HepG2 (cell line): ENCODE measurements around the gene CARHSP1. TPM values are rescaled to one million over a fixed set of nuclear protein-coding genes. Genes with fewer than 3 reads are reported as not detected.

Experiments used
- CEBPB ChIP-seq: IDR thresholded peaks from 2 replicates; pipeline ENCODE4 v1.6.1; 2011; ENCODE audit warnings: low read depth, low read length, improper control_type of control experiment, borderline replicate concordance
- HIVEP1 ChIP-seq: sonication (generic); formaldehyde crosslinking; IDR thresholded peaks from 2 replicates; pipeline ENCODE4 v1.4.0; 2020; ENCODE audit warnings: mild to moderate bottlenecking, missing genetic modification reagents
- HNRNPH1 ChIP-seq: fragments of 200-400 bp; formaldehyde crosslinking; optimal IDR thresholded peaks from 2 replicates; pipeline ENCODE3; 2017; ENCODE audit warnings: mild to moderate bottlenecking, low read depth, low read length
- ISL2 ChIP-seq: sonication (generic); formaldehyde crosslinking; IDR thresholded peaks from 2 replicates; pipeline ENCODE4 v1.5.0; 2020; ENCODE audit warnings: missing genetic modification reagents
- JUNB ChIP-seq: sonication (generic); formaldehyde crosslinking; IDR thresholded peaks from 2 replicates; pipeline ENCODE4 v1.8.0; 2022; ENCODE audit warnings: missing genetic modification reagents, mild to moderate bottlenecking, borderline replicate concordance
- JUND ChIP-seq: sonication (generic); formaldehyde crosslinking; IDR thresholded peaks from 2 replicates; pipeline ENCODE4 v1.8.0; 2022; ENCODE audit warnings: mild to moderate bottlenecking, missing genetic modification reagents
- KLF13 ChIP-seq: sonication (generic); formaldehyde crosslinking; IDR thresholded peaks from 2 replicates; pipeline ENCODE4 v1.4.0; 2020; ENCODE audit warnings: mild to moderate bottlenecking, missing genetic modification reagents
- MYPOP ChIP-seq: sonication (generic); formaldehyde crosslinking; IDR thresholded peaks from 2 replicates; pipeline ENCODE4 v1.8.1; 2023; ENCODE audit warnings: mild to moderate bottlenecking, moderate library complexity, missing genetic modification reagents
- NFE2L1 ChIP-seq: sonication (generic); formaldehyde crosslinking; IDR thresholded peaks from 2 replicates; pipeline ENCODE4 v1.4.0; 2020; ENCODE audit warnings: missing genetic modification reagents, mild to moderate bottlenecking, borderline replicate concordance
- PBX2 ChIP-seq: IDR thresholded peaks from 2 replicates; pipeline ENCODE4 v1.6.1; 2016; ENCODE audit warnings: control low read depth
- RBM22 ChIP-seq: fragments of 200-400 bp; formaldehyde crosslinking; optimal IDR thresholded peaks from 2 replicates; pipeline ENCODE3; 2017; ENCODE audit warnings: mild to moderate bottlenecking, low read length, moderate library complexity
- SAFB2 ChIP-seq: sonication (generic); formaldehyde crosslinking; IDR thresholded peaks from 2 replicates; pipeline ENCODE4 v1.5.1; 2020; ENCODE audit warnings: missing genetic modification reagents, low read depth, mild to moderate bottlenecking, borderline replicate concordance
- SRSF1 ChIP-seq: fragments of 200-400 bp; formaldehyde crosslinking; optimal IDR thresholded peaks from 2 replicates; pipeline ENCODE3; 2017; ENCODE audit warnings: mild to moderate bottlenecking, low read depth, low read length, moderate library complexity
- SYNCRIP ChIP-seq: fragments of 200-400 bp; formaldehyde crosslinking; IDR thresholded peaks from 2 replicates; pipeline ENCODE4 v1.6.1; 2018; ENCODE audit warnings: mild to moderate bottlenecking, low read depth, low read length; ENCODE audit not compliant: insufficient read depth
- THAP9 ChIP-seq: sonication (generic); formaldehyde crosslinking; IDR thresholded peaks from 2 replicates; pipeline ENCODE4; 2020; ENCODE audit warnings: missing genetic modification reagents, mild to moderate bottlenecking, borderline replicate concordance
- THYN1 ChIP-seq: sonication (generic); formaldehyde crosslinking; IDR thresholded peaks from 2 replicates; pipeline ENCODE4 v1.8.1; 2023; ENCODE audit warnings: low read depth, mild to moderate bottlenecking, moderate library complexity, missing genetic modification reagents, borderline replicate concordance
- ZNF451 ChIP-seq: sonication (generic); formaldehyde crosslinking; IDR thresholded peaks from 2 replicates; pipeline ENCODE4 v1.5.0; 2020; ENCODE audit warnings: mild to moderate bottlenecking, missing genetic modification reagents
- ZNF670 ChIP-seq: sonication (generic); formaldehyde crosslinking; IDR thresholded peaks from 2 replicates; pipeline ENCODE4 v1.8.0; 2022; ENCODE audit warnings: mild to moderate bottlenecking, missing genetic modification reagents, borderline replicate concordance
- ZNF780A ChIP-seq: sonication (generic); formaldehyde crosslinking; IDR thresholded peaks from 2 replicates; pipeline ENCODE4 v1.8.0; 2022; ENCODE audit warnings: mild to moderate bottlenecking, missing genetic modification reagents, moderate library complexity
- polyA plus RNA-seq, 8 experiments: library from polyadenylated mRNA; depleted of rRNA in 3 of 8; stranded (reverse) in 7 of 8; unstranded in 1 of 8; fragments of >200 nt; fragmentation: Illumina TruSeq in 4 of 8; extraction: Trizol in 4 of 8; gene quantifications; 2 replicates each; pipeline versions ENCODE4 v1.2.1 to v1.2.3, GENCODE V29; 2011 to 2016; ENCODE audit warnings: low read depth in 4 of 8, missing spikeins in 1 of 8, mixed read lengths in 1 of 8; ENCODE audit not compliant: insufficient read depth in 1 of 8
- total RNA-seq, 5 experiments: library from RNA; depleted of rRNA; stranded (reverse); fragments of >200 nt; fragmentation: Illumina TruSeq; extraction: Trizol; gene quantifications; 2 replicates each; pipeline ENCODE4 v1.2.3, GENCODE V29; 2016; ENCODE audit warnings: low read depth in 1 of 5
- TF ChIP-seq, protein P1 (sequence below): sonication (generic); formaldehyde crosslinking; IDR thresholded peaks from 2 replicates; pipeline ENCODE4 v1.8.0; 2022; ENCODE audit warnings: mild to moderate bottlenecking, missing genetic modification reagents, moderate library complexity

The CARHSP1 gene
- total and polyA plus RNA-seq, 2 of the 13 experiments (the other 11 are each of a cell fraction or from before 2014, with no cell fraction given): 173 to 345 TPM

DNA sequence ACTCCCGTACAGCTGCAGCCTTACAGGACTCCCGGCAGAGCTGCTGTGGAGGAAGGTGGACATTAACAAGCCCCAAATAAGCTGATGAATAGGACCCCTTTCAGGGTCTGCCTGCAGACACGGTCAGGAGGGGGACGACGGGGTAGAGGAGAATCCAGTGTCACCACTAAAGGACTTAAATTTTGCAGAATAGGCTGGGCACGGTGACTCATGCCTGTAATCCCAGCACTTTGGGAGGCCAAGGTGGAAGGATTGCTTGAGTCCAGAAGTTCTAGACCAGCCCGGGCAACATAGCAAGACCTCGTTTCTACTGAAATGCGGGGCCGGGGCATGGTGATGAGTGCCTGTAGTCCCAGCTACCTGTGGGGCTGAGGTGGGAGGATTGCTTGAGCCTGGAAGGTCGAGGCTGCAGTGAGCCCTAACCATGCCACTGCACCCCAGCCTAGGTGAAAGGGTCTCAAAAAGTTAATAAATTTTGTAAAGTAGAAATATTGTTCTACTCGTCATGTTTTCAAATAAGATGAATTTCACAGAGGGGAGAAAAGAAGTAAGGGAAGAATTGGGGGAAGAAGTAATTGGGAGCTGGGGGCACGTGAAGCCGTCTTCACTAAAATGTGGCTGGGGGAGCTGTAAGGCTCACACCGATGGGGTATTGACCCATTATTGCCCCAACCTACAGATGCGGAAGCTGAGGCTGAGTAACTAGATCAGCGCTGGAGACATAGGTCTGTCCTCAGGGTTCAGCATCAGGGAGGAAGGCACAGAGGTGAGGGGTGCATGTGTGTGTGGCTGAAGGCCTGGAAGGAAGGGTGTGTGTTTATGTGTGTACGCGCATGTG is 18.0 kb upstream of the CARHSP1 start (continued):
- TF ChIP-seq NFE2L1 (0 out of 2 replicates have a peak, but pooled peaks have one; percentile 55), RBM22 (peak; percentile 62), ZNF451 (CRISPR knock-in tag) (0 out of 2 replicates have a peak, but pooled peaks have one; percentile 12), ISL2 (CRISPR knock-in tag) (no peak), THAP9 (CRISPR knock-in tag) (0 out of 2 replicates have a peak, but pooled peaks have one; percentile 10), PBX2 (no peak), SRSF1 (peak; percentile 19), HNRNPH1 (no peak), SAFB2 (peak; percentile 23; the same call in 1 of the 2 replicates), KLF13 (CRISPR knock-in tag) (no peak), ZNF670 (CRISPR knock-in tag) (no peak), MYPOP (0 out of 2 replicates have a peak, but pooled peaks have one; percentile 4), JUND (CRISPR knock-in tag) (0 out of 2 replicates have a peak, but pooled peaks have one; percentile 8), JUNB (CRISPR knock-in tag) (peak; percentile 46; the same call in 1 of the 2 replicates), ZNF780A (CRISPR knock-in tag) (peak; percentile 19; the same call in 1 of the 2 replicates), SYNCRIP (no peak), THYN1 (CRISPR knock-in tag) (no peak), HIVEP1 (CRISPR knock-in tag) (peak; percentile 33; the same call in 1 of the 2 replicates), CEBPB (no peak)
- TF ChIP-seq, protein P1, sequence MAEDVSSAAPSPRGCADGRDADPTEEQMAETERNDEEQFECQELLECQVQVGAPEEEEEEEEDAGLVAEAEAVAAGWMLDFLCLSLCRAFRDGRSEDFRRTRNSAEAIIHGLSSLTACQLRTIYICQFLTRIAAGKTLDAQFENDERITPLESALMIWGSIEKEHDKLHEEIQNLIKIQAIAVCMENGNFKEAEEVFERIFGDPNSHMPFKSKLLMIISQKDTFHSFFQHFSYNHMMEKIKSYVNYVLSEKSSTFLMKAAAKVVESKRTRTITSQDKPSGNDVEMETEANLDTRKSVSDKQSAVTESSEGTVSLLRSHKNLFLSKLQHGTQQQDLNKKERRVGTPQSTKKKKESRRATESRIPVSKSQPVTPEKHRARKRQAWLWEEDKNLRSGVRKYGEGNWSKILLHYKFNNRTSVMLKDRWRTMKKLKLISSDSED: no peak
